IPS-18c (cell line): Measurements from ENCODE around the gene ZNF845.
"Not testable (repeated sequence)": the region's sequence is repeated elsewhere in the genome, so short reads cannot be mapped to it uniquely, and the experiment has no call there.

Experiments
- H3K4me3 ChIP-seq: 2 replicates; pipeline ENCODE4 v1.7.0; 2013; ENCODE audit warnings: low read depth, mild to moderate bottlenecking, low read length, moderate library complexity; ENCODE audit not compliant: insufficient read depth
- H3K9me3 ChIP-seq: one replicate; pipeline ENCODE4 v1.6.1; 2013; ENCODE audit warnings: mild to moderate bottlenecking, low read length, moderate library complexity; ENCODE audit not compliant: control insufficient read depth, insufficient read depth

The ZNF845 gene

GRCh38 chr19:53333463-53334449 is at the start of gene ZNF845:
Gene ZNF845, plus strand, starts transcription at chr19:53333749. Its CDS starts 7,559 bp downstream, at chr19:53341308.
- H3K9me3 ChIP-seq, result no peaks in the 10 kb centered on the region
- H3K4me3 ChIP-seq, result peak within 1 kb of the TSS; percentile 99

- H3K4me3 ChIP-seq, result no peak overlapping the region
- H3K9me3 ChIP-seq, result peaks cover 4% of the 10 kb centered on the region
Observed at GRCh38 chr19:53285087-53285486, 48.5 kb upstream of the ZNF845 start.

- Histone ChIP-seq H3K4me3 (no peak overlapping the region), H3K9me3 (peaks cover 11% of the 10 kb centered on the region)
Observed at GRCh38 chr19:53290758-53291549, 42.6 kb upstream of the ZNF845 start.

GRCh38 chr19:53294786-53295441 is 38.6 kb upstream of the ZNF845 start:
- no peak overlapping the region for H3K4me3 ChIP-seq
- H3K9me3 ChIP-seq, result peaks cover 11% of the 10 kb centered on the region

- H3K4me3 ChIP-seq, H3K9me3 ChIP-seq: not testable (repeated sequence)
Observed at GRCh38 chr19:53301341-53301740, 32.2 kb upstream of the ZNF845 start.

- Histone ChIP-seq H3K9me3 (peaks cover 6% of the 10 kb centered on the region), H3K4me3 (peak overlapping the region; percentile 32; the same call in 1 of the 2 replicates)
Observed at GRCh38 chr19:53308339-53308811, 25.2 kb upstream of the ZNF845 start.

- H3K4me3 ChIP-seq, result no peak overlapping the region
- H3K9me3 ChIP-seq, result peaks cover 6% of the 10 kb centered on the region
Observed at GRCh38 chr19:53311044-53311443, 22.5 kb upstream of the ZNF845 start.

GRCh38 chr19:53311897-53312296 is 21.7 kb upstream of the ZNF845 start:
- H3K9me3 ChIP-seq, result peaks cover 6% of the 10 kb centered on the region

GRCh38 chr19:53328967-53329366 is 4.6 kb upstream of the ZNF845 start:
- H3K4me3 ChIP-seq, result no peak overlapping the region
- H3K9me3 ChIP-seq, result peaks cover 3% of the 10 kb centered on the region

More at GRCh38 chr19:53311897-53312296, 21.7 kb upstream of the ZNF845 start:
- H3K4me3 ChIP-seq, result no peak overlapping the region

GRCh38 chr19:53332484-53332883 is 1.1 kb upstream of the ZNF845 start:
- Histone ChIP-seq H3K4me3 (no peak overlapping the region), H3K9me3 (no peaks in the 10 kb centered on the region)

- Histone ChIP-seq H3K9me3 (no peaks in the 10 kb centered on the region), H3K4me3 (peak overlapping the region; percentile 99)
Observed at GRCh38 chr19:53333066-53333462, 485 bp upstream of the ZNF845 start.

- not testable (repeated sequence) for H3K9me3 ChIP-seq, H3K4me3 ChIP-seq
Observed at GRCh38 chr19:53344403-53344802, 10.9 kb downstream of the ZNF845 start.

GRCh38 chr19:53355739-53356138 is 22.2 kb downstream of the ZNF845 start:
- H3K4me3 ChIP-seq, result no peak overlapping the region
- peaks cover 18% of the 10 kb centered on the region for H3K9me3 ChIP-seq

- H3K9me3 ChIP-seq, result peaks cover 7% of the 10 kb centered on the region
- H3K4me3 ChIP-seq, result no peak overlapping the region
Observed at GRCh38 chr19:53357821-53358581, 24.5 kb downstream of the ZNF845 start.

- not testable (repeated sequence) for H3K9me3 ChIP-seq, H3K4me3 ChIP-seq
Observed at GRCh38 chr19:53360056-53360455, 26.5 kb downstream of the ZNF845 start.

- no peaks in the 10 kb centered on the region for H3K9me3 ChIP-seq
- H3K4me3 ChIP-seq, result peak within 1 kb of the TSS; percentile 55
Observed at GRCh38 chr19:53365134-53365898, 31.8 kb downstream of the ZNF845 start, which contains the start of gene ZNF525. Gene ZNF525, plus strand, starts transcription at chr19:53365705. Its CDS starts 6,577 bp downstream, at chr19:53372282.
